ENCODE data around the gene KLLN. TPM values are rescaled to one million over a fixed set of nuclear protein-coding genes. Genes with fewer than 3 reads are reported as not detected.

The KLLN gene
- total and polyA plus RNA-seq, 9 of the 15 experiments (the other 6 are each of a cell fraction or from before 2014, with no cell fraction given): 0.07 to 0.40 (median 0.25) TPM

GRCh38 chr10:87817609-87818504 is 45.5 kb downstream of the KLLN start, which contains the start of gene ATAD1 (continued):
- TF ChIP-seq VEZF1 (CRISPR knock-in tag; IDR thresholded peaks at IDR 0.05): peak; percentile 49
- TF ChIP-seq ZNF347 (CRISPR knock-in tag; IDR thresholded peaks at IDR 0.05; ENCODE audit: low read depth): no peak
- TF ChIP-seq TCF7L2 (IDR thresholded peaks at IDR 0.05; ENCODE audit: low read depth, low read length): no peak
- TF ChIP-seq ARNT (IDR thresholded peaks at IDR 0.05): no peak
- TF ChIP-seq ZNF584 (CRISPR knock-in tag; IDR thresholded peaks at IDR 0.05; ENCODE audit: low read depth): peak; percentile 58; the same call in 1 of the 2 replicates
- TF ChIP-seq POLR2AphosphoS2 (IDR thresholded peaks at IDR 0.05; ENCODE audit: low read length): no peak
- TF ChIP-seq LCOR (CRISPR knock-in tag; IDR thresholded peaks at IDR 0.05): 0 out of 2 replicates have a peak, but pooled peaks have one; percentile 39
- no peak for TF ChIP-seq MAFG (tag; conservative IDR thresholded peaks at IDR 0.05)
- 0 out of 2 replicates have a peak, but pooled peaks have one; percentile 16 for TF ChIP-seq RNF2 (IDR thresholded peaks at IDR 0.05)
- TF ChIP-seq RBM34 (IDR thresholded peaks at IDR 0.05; ENCODE audit: borderline replicate concordance, insufficient read depth, low read length): no peak
- TF ChIP-seq ARID3B (CRISPR knock-in tag; IDR thresholded peaks at IDR 0.05; ENCODE audit: borderline replicate concordance): no peak
- TF ChIP-seq ZNF436 (CRISPR knock-in tag; IDR thresholded peaks at IDR 0.05): no peak
- TF ChIP-seq ZHX1 (conservative IDR thresholded peaks at IDR 0.05; ENCODE audit: low read length): no peak
